OCI-LY7 (cell line): ENCODE data around the gene PA2G4.

Experiments
- EZH2phosphoT487 ChIP-seq: fragments of 200-600 bp; sonication (generic); IDR thresholded peaks from 2 replicates; pipeline ENCODE4 v1.6.1; 2018; ENCODE audit warnings: low read depth, borderline replicate concordance, mild to moderate bottlenecking, mixed run types, antibody characterized with exemption, low read length, moderate library complexity, mixed read lengths
- TF ChIP-seq, protein P1 (sequence below): fragments of 200-600 bp; sonication (generic); conservative IDR thresholded peaks from 2 replicates; pipeline ENCODE4 v1.5.1; 2014; ENCODE audit warnings: mild to moderate bottlenecking, antibody characterized with exemption, low read length, moderate library complexity, mixed read lengths

- TF ChIP-seq, protein P1, sequence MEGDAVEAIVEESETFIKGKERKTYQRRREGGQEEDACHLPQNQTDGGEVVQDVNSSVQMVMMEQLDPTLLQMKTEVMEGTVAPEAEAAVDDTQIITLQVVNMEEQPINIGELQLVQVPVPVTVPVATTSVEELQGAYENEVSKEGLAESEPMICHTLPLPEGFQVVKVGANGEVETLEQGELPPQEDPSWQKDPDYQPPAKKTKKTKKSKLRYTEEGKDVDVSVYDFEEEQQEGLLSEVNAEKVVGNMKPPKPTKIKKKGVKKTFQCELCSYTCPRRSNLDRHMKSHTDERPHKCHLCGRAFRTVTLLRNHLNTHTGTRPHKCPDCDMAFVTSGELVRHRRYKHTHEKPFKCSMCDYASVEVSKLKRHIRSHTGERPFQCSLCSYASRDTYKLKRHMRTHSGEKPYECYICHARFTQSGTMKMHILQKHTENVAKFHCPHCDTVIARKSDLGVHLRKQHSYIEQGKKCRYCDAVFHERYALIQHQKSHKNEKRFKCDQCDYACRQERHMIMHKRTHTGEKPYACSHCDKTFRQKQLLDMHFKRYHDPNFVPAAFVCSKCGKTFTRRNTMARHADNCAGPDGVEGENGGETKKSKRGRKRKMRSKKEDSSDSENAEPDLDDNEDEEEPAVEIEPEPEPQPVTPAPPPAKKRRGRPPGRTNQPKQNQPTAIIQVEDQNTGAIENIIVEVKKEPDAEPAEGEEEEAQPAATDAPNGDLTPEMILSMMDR, result no peak
- no peak for TF ChIP-seq EZH2phosphoT487
Observed at GRCh38 chr12:56146492-56147460, 42.4 kb downstream of the PA2G4 start.
